Glomerular visceral epithelial cell (primary cell): ENCODE results near the gene CD48.

ENCODE experiments used
- DNase-seq: peaks from one replicate; pipeline ENCODE4 v3.0.0-alpha.2; 2016; ENCODE audit errors: extremely low spot score

CD48 gene

GRCh38 chr1:160634543-160635491 is 76.8 kb downstream of the CD48 start:
- no peak for DNase-seq

GRCh38 chr1:160633330-160633903 is 78.2 kb downstream of the CD48 start:
- no peak for DNase-seq

- DNase-seq, result no peak
These were observed 79.5 kb downstream of the CD48 start for GRCh38 chr1:160631983-160632625.

- no peak for DNase-seq
These were observed 80.8 kb downstream of the CD48 start for GRCh38 chr1:160630523-160631451.

GRCh38 chr1:160629286-160630210 is 82.1 kb downstream of the CD48 start:
- DNase-seq, result no peak

GRCh38 chr1:160628799-160629263 is 82.8 kb downstream of the CD48 start:
- no peak for DNase-seq
